Thymus (tissue), 14 donors: ENCODE data around the gene GRM5. TPM values are rescaled to one million over a fixed set of nuclear protein-coding genes. Genes with fewer than 3 reads are reported as not detected.
"Not testable (repeated sequence)": the region's sequence is repeated elsewhere in the genome, so short reads cannot be mapped to it uniquely, and the experiment has no call there.

Source experiments
- DNase-seq, 9 donors: peaks; one replicate each; pipeline ENCODE4 v3.0.0-alpha.2; 2013; ENCODE audit warnings: low spot score in 9 of 9, low read depth in 6 of 9, missing footprints in 1 of 9
- H3K27ac ChIP-seq, 2 donors: one replicate each; pipeline ENCODE4 v1.5.1; 2013; ENCODE audit warnings: control low read depth in 1 of 2, low read depth in 1 of 2, low read length in 1 of 2, mild to moderate bottlenecking in 1 of 2, moderate library complexity in 1 of 2
- H3K27me3 ChIP-seq, 2 donors: one replicate each; pipeline ENCODE4 v1.5.1; 2013; ENCODE audit warnings: low read length in 1 of 2; ENCODE audit not compliant: control insufficient read depth in 2 of 2, insufficient read depth in 1 of 2
- H3K36me3 ChIP-seq, 2 donors: one replicate each; pipeline ENCODE4 v1.5.1; 2013; ENCODE audit warnings: low read length in 1 of 2, mild to moderate bottlenecking in 1 of 2, moderate library complexity in 1 of 2; ENCODE audit not compliant: control insufficient read depth in 2 of 2, insufficient read depth in 2 of 2
- H3K4me1 ChIP-seq, 2 donors: one replicate each; pipeline ENCODE4 v1.5.1; 2013; ENCODE audit warnings: low read length in 2 of 2; ENCODE audit not compliant: control insufficient read depth in 2 of 2, insufficient read depth in 2 of 2
- H3K4me3 ChIP-seq, 2 donors: one replicate each; pipeline ENCODE4 v1.5.1; 2013; ENCODE audit warnings: low read length in 2 of 2, control low read depth in 1 of 2, mild to moderate bottlenecking in 1 of 2
- H3K9me3 ChIP-seq, 2 donors: one replicate each; pipeline ENCODE4 v1.5.1; 2013; ENCODE audit warnings: low read length in 1 of 2, mild to moderate bottlenecking in 1 of 2; ENCODE audit not compliant: control insufficient read depth in 2 of 2, insufficient read depth in 1 of 2
- WGBS: extraction: QIAGEN DNeasy Blood & Tissue Kit; methylation state at CpG from one replicate; pipeline ENCODE4 v1.1.7; 2013; 5-methylcytosine and 5-hydroxymethylcytosine counted together
- long read RNA-seq, 10 donors: transcript quantifications; one replicate each; lab custom pipeline, GENCODE V29; 2026
- polyA plus RNA-seq: library from polyadenylated mRNA; stranded (reverse); fragments of 200-250 nt; gene quantifications from one replicate; pipeline ENCODE4 v1.2.3, GENCODE V29; 2013
- total RNA-seq: library from RNA; stranded (reverse); fragments of 120-200 nt; gene quantifications from one replicate; pipeline ENCODE4 v1.2.4, GENCODE V29; 2013
- donor health status: healthy.

GRM5 gene
- 0.05 TPM for total RNA-seq
- polyA plus RNA-seq: 0.05 TPM
- long read RNA-seq, donor 1: 0 reads
- long read RNA-seq, donor 2: 0 reads
- long read RNA-seq, donor 3: 0 reads
- long read RNA-seq, donor 4: 0 reads
- long read RNA-seq, donor 5: 0 reads
- long read RNA-seq, donor 6: 0 reads
- long read RNA-seq, donor 7: 0 reads
- long read RNA-seq, donor 8: 0 reads
- long read RNA-seq, donor 9: 0 reads
- long read RNA-seq, donor 10: 0 reads

GRCh38 chr11:89065651-89066201 is at the start of gene GRM5:
GRM5 (minus strand) TSS chr11:89065982; CDS start chr11:89047872, 18,110 bp downstream.
- 6% methylated on average over 47 of the region's 47 CpGs for WGBS
- H3K27me3 ChIP-seq: peaks cover 7 to 38% of the 10 kb centered on the region in 2 donors

GRCh38 chr11:89097956-89098355 is 32.2 kb upstream of the GRM5 start:
- not testable (repeated sequence) for H3K27me3 ChIP-seq, H3K27ac ChIP-seq, H3K4me3 ChIP-seq, H3K9me3 ChIP-seq, H3K36me3 ChIP-seq, H3K4me1 ChIP-seq
- 94% methylated on average over 1 of the region's 1 CpG for WGBS
- peak in 1 of 9 donors; percentile 4 for DNase-seq

More at GRCh38 chr11:89065651-89066201, at the start of gene GRM5:
- not testable (repeated sequence) for H3K4me3 ChIP-seq, DNase-seq, H3K4me1 ChIP-seq, H3K9me3 ChIP-seq, H3K27ac ChIP-seq, H3K36me3 ChIP-seq

- not testable (repeated sequence) for H3K4me1 ChIP-seq, H3K27ac ChIP-seq, H3K36me3 ChIP-seq, H3K4me3 ChIP-seq, H3K27me3 ChIP-seq, H3K9me3 ChIP-seq, DNase-seq
- WGBS: 69% methylated on average over 2 of the region's 2 CpGs
Observed at GRCh38 chr11:89093806-89094205, 28.0 kb upstream of the GRM5 start.

- not testable (repeated sequence) for DNase-seq, H3K27ac ChIP-seq, H3K27me3 ChIP-seq, H3K4me1 ChIP-seq, H3K9me3 ChIP-seq, H3K4me3 ChIP-seq, H3K36me3 ChIP-seq
- 78% methylated on average over 3 of the region's 3 CpGs for WGBS
Observed at GRCh38 chr11:89084951-89085350, 19.2 kb upstream of the GRM5 start.

GRCh38 chr11:89070911-89071310 is 5.1 kb upstream of the GRM5 start:
- H3K27ac ChIP-seq, H3K4me3 ChIP-seq, H3K9me3 ChIP-seq, H3K27me3 ChIP-seq, DNase-seq, H3K36me3 ChIP-seq, H3K4me1 ChIP-seq: not testable (repeated sequence)
- WGBS: 60% methylated on average over 1 of the region's 1 CpG

GRCh38 chr11:89067264-89067663 is 1.5 kb upstream of the GRM5 start:
- Histone ChIP-seq H3K4me3 (no peak overlapping the region), H3K4me1 (no peaks in the 10 kb centered on the region), H3K27ac (no peak overlapping the region), H3K36me3 (no peaks in the 10 kb centered on the region), H3K9me3 (no peaks in the 10 kb centered on the region), H3K27me3 (peaks cover 7 to 37% of the 10 kb centered on the region in 2 donors)
- no peak for DNase-seq

- no peaks in the 10 kb centered on the region for H3K36me3 ChIP-seq
- 39% methylated on average over 6 of the region's 6 CpGs for WGBS
- peaks cover 7 to 38% of the 10 kb centered on the region in 2 donors for H3K27me3 ChIP-seq
- no peaks in the 10 kb centered on the region for H3K4me1 ChIP-seq
- no peak for DNase-seq
- H3K4me3 ChIP-seq: no peak overlapping the region
- H3K27ac ChIP-seq: no peak overlapping the region
- no peaks in the 10 kb centered on the region for H3K9me3 ChIP-seq
Observed at GRCh38 chr11:89065066-89065465, 716 bp downstream of the GRM5 start.

GRCh38 chr11:89063481-89063951 is 2.3 kb downstream of the GRM5 start:
- H3K27me3 ChIP-seq: peaks cover 7 to 38% of the 10 kb centered on the region in 2 donors
- not testable (repeated sequence) for H3K27ac ChIP-seq, DNase-seq, H3K9me3 ChIP-seq, H3K4me3 ChIP-seq, H3K36me3 ChIP-seq, H3K4me1 ChIP-seq
- WGBS: 12% methylated on average over 17 of the region's 17 CpGs

GRCh38 chr11:89062771-89063298 is 2.9 kb downstream of the GRM5 start:
- not testable (repeated sequence) for H3K4me1 ChIP-seq, H3K4me3 ChIP-seq, H3K27ac ChIP-seq, H3K36me3 ChIP-seq, H3K9me3 ChIP-seq, DNase-seq
- peaks cover 7 to 38% of the 10 kb centered on the region in 2 donors for H3K27me3 ChIP-seq
- 12% methylated on average over 24 of the region's 25 CpGs for WGBS
